Ishikawa (cell line): ENCODE data around the gene PLSCR4.

Experiments used
- EGR1 ChIP-seq: IDR thresholded peaks from 2 replicates; pipeline ENCODE4 v1.6.1; 2012
- YY1 ChIP-seq: IDR thresholded peaks from 2 replicates; pipeline ENCODE4 v1.6.1; 2012; ENCODE audit warnings: low read depth

GRCh38 chr3:146170591-146170990 lies 80.3 kb downstream of the PLSCR4 start:
- TF ChIP-seq EGR1 (no peak), YY1 (no peak)
